NCI-H1417 (cell line): ENCODE results near the gene NWD2.
A peak's percentile ranks its signal among the peaks of the same experiment; 100 is the strongest.
"Not testable (repeated sequence)": the region's sequence is repeated elsewhere in the genome, so short reads cannot be mapped to it uniquely, and the experiment has no call there.

ENCODE experiments used
- DNase-seq, 3 experiments: peaks; one replicate each; lab custom pipeline; 2025; lab: John Stamatoyannopoulos, UW

The NWD2 gene

DNA sequence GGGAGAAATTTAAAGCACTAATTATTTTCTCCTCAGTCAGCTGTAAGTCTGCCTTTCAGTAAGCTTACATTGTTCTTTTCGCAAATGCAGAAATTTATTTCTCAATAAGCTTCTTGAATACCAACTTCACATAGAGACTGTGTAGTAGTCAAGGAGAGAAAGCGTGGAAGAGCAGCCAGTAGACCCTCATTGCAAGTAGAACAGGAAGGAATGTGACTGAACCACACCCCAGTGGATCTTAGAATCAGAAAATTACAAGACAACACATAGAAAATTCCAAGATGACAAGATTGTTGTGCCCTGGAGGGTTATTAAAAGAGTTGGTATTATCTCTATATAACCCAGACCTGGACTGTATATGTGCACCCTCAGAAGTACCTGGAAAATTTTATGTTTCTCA is 224.7 kb downstream of the NWD2 start:
- no peak for DNase-seq

DNA sequence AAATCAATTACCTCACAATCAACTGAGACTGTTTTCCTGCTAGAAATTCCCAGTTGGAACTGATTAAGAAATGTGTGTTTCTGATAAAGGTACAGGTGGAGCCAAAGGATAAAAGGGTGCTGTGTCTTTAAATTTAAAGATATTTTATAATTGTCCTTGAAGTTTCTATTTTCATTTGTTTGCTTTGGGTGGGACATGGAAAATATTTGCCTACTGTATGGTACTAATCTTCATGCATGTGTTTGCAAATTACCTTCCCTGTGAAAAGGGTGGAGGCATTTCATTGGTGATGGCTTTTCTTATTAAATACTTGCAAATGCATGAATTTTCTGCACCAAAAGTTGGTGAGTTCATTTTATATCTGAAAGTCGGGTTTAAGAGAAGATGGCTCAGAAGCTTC is 225.7 kb downstream of the NWD2 start:
- DNase-seq: no peak

DNA sequence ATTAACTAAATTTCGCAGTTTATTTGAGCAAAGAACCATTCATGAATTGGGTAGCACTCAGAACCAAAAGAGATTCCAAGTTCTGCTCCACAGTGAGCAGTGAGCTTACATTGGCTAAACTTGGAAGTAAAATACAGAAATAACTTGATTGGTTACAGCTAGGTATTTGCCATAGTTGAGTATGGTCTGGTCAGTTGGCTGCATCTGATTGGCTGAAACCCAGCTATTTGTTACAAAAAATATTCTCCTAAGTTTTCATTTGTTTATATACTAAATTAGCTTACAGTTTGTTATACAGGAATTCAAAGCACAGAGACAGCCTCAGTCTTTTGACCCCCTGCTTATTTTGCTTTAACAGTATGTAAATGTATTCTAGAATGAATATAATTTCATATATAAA is 226.6 kb downstream of the NWD2 start:
- DNase-seq: no peak

DNA sequence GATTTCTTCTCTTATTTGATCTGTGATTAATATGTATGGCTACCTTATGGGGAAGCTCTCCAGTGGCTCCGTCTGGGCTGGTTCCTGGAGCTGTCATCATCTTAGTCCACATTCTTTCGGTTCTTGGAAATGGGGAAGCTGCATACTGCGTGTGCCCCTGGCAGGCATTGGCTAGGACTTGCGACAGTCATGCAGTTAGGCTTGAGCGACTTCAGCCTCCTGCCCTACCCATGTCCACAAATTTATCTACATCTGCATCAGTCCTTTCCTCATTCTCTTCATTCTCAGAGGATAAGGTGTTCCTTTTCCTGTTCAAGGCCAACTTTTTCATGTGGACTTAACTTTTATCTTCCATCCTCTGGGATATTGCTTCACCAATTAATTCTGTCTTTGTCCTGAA is 227.4 kb downstream of the NWD2 start:
- DNase-seq: no peak

DNA sequence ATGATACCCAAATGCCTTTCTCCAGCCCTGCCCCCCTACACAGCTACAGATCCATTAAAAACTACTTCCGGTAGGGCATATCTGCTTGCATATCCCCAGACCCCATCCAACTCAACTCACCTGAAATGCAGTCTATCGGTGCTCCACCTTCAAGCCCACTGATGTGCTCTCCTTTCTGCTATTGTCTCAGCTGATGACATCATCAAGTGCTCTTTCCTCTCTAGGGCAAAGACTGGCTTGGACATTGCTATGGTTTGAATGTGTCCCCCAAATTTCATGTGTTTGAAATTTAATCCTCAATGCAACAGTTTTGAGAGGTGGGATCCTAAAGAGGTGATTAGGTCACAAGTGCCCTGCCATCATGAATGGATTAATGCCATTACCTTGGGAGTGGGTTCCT is 229.3 kb downstream of the NWD2 start:
- no peak for DNase-seq

DNA sequence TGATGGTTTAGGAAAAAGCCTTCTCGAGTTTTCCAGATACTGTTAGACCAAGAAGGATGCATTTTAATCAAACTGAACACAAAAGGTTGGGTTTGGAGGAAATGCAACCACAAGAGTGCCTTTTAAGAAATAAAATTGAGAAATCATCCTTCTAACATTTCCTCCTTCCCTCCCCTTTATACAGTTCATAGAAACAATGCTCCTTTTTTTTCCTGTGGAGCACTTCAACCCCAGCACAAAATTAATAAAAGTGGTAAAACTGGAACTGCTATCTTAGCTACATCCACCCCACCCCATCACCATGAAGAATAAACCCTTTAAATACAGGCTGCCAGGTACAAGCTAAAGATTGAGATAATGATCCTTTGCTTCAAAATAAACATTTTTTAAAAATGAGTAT is 230.5 kb downstream of the NWD2 start:
- no peak for DNase-seq

DNA sequence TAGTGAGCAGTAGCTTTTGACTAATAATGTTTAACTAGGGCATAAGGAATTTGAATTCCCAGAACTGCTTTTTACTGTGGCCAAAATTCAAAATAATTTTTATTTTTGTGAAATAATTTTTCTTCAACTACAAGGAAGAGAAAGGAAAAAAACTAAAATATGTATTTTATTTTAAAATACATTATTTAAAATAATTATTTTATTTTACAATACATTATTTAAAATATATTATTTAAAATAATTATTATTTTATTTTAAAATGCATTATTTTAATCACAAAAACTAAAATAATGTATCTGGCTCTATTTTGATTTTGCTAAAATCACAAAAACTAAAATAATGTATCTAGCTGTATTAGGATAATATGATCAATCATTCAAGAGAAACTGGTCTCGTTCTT is 231.2 kb downstream of the NWD2 start:
- DNase-seq: no peak

DNA sequence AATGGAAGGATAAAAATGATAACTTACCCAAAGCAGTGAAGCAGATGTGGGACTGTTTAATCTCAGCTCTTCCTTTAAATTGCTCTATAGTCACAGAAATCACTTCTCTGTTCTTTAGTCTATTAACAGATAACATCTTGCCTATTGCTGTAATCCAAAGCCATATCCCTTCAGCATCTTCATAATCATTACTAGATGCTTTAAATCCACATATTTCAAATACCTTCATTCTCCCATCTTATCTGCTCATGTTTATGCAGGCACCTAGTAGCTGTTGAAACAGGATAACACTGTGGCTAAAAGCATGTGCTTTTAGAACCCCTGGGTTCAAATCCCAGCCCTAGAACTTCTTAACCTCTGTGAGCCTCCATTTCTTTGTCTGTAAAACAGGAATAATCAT is 231.7 kb downstream of the NWD2 start:
- no peak for DNase-seq

DNA sequence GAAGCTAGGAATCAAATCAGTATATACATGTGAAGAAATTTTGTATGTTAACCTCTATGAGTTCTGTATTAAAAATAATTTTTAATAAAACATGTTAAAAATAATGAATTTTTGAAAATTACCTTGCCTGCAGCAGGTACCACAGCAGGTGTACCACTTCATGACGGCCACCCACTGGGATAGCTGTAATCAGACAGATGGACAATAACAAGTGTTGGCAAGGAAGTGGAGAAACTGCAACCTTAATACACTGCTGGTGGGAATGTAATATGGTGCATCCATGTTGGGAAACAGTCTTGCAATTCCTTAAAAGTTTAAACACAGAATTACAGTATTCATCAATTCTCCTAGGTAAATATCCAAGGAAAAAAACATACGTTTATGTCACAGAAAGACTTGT is 232.1 kb downstream of the NWD2 start:
- DNase-seq: no peak

DNA sequence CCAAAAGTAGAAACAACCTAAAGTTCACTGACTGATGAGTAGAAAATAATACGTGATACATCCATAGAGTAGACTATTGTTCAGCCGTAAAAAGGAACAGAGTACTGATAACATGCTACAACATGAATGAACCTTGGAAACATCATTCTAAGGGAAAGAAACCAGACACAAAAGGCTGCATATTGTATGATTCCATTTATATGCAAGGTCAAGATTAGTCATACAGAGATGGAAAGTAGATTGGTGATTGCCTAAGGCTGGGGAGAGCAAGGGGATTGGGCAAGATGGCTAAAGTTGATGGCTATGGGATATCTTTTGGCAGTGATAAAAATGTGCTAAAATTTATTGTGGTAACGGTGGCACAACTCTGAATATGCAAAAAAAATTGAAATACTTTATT is 232.6 kb downstream of the NWD2 start:
- DNase-seq: no peak

DNA sequence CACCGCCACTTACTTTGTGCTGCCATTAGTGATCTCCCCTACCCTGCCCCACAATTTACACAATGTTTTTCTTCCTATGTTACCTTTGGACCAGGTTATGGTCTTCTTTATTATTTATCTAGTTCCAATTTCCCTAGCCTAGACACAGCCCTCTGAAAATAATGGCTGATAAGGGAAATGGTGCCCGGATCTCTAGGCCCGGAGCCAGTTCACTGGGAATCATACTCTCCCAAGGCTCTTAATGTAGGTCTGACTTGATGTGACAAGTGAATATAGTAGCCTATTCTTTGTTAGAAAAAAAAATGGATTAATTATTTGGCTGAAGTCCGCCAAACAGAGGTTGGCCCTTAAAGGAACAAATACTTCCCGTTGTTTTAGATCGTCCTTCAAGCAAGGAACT is 233.6 kb downstream of the NWD2 start:
- DNase-seq: no peak

DNA sequence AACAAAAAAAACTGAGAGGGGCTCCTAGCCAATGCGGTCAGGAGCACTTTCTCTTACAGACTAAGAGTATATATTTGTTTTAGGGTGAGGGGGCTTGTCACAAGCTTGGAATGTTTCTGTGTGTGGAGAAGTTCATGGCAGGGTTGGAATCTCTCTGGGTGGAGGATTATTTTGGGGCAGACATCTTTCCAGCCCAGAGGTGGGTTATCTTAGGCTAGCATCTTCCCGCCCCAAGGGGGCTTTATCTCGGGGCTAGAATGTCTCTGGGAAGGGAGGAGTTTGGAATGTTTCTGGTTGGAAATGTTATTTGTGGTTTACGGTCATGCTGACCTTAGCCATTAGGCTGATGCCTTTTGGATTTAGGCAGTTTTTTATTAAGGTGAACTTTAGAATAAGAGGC is 236.0 kb downstream of the NWD2 start:
- no peak for DNase-seq

DNA sequence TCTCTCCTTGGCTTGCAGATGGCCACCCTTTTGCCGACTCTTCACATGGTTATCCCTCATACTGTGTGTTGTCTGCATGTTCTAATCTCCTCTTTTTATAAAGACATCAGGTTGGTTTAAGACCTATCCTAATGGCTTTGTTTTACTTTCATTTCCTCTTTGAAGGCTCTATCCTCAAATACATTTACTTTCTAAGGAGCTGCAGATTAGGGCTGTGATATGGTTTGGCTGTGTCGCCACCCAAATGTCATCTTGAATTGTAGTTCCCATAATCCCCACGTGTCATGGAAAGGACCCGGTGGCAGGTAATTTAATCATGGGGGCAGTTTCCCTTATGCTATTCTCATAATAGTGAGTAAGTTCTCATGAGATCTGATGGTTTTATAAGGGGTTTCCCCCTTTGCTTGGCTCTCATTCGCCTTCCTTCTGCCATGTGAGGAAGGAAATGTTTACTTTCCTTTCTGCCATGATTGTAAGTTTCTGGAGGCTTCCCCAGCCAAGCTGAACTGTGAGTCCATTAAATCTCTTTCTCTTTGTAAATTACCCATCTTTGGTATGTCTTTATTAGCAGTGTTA is 237.1 kb downstream of the NWD2 start:
- DNase-seq: no peak

DNA sequence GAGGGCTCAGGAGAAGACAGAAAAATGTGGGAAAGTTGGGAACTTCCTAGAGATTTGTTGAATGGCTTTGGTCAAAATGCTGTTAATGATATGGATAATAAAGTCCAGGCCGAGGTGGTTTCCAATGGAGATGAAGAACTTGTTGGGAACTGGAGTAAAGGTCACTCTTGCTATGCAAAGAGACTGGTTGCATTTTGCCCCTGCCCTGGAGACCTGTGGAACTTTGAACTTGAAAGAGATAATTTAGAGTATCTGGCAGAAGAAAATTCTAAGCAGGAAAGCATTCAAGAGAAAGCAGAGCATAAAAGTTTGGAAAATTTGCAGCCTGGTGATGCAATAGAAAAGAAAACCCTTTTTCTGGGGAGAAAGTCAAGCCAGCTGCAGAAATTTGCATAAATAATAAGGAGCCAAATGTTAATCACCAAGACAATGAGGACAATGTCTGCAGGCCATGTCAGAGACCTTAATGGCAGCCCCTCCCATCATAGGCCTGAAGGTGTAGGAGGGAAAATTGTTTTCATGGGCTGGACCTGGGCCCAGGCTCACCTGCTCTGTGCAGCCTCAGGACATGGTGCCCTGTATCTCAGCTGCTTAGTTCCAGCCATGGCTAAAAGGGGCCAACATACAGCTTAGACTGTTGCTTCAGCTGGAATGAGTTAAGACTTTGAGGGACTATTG is 237.8 kb downstream of the NWD2 start:
- no peak for DNase-seq

DNA sequence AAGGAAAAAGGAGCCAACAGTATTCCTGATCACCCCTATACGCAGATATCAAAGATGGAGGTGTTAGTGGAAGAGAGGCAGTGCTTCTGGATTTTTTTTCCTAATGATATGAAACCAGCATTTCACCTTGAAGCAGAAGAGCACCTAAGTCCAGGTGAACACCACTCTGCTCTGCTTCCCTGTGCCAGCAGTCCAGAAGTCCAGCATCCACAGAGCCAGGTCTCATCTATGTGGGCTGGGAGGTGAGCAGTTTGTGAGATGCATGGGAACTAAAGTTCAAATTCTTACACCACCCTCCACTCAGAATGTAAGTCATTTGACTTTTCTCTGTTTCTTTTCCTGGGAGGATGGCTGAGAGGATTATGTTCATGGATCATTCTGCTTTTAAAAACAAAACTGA is 239.1 kb downstream of the NWD2 start:
- no peak for DNase-seq

DNA sequence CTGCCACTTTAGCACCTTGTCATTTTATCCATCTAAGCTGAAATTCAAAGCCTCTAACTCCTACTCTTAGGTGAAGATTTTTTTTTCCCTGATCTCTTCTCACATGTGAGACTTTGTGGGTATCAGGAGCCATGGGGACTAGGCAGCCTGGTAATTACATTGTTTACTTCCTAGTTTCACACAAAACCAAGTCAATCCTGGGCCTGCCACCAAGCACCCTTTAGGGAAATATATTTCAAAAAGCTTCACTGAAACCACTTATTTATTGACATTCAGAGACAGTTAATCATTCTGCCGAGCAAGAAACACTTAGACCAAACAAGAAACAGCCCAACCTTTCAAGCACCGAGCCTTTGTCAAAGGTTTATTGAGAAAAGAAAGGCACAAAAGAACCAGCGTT is 241.6 kb downstream of the NWD2 start:
- DNase-seq: peak in 2 of 3 experiments; percentile 8 to 21

DNA sequence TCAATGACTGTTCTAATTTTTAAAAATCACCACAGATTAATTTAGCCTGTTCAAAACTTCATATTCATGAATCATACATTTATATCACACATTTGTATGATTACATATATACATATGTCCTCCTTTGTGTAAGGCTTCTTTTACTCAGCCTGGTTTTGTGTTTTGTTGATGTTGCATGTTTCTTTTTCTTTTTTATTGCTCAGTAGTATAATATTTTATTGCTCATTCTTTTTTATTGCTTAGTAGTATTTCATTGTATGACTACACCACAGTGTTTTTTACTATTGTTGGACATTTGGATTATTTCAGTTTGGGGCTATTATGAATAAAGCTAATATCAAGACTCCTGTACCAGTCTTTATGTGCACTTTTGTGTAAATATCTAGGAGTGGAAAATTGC is 243.1 kb downstream of the NWD2 start:
- DNase-seq: no peak

DNA sequence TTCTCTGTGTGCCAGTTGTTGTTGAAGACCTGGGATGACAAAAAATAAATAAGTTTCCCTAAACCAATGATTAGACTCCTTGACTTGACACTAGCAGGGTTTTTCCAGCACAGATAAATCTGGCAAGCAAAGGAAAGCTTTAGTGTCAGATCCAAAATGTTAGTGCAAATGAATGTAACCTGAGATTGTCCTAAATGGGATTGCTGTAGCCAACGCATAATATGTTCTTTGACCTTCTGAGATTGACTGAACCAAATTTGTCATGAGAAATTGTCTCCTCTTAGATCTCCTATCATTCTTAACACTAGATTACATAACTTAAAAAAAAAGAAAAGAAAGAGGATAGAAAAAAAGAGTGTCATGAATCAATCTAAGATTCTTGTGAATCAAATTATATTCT is 245.2 kb downstream of the NWD2 start:
- no peak for DNase-seq

DNA sequence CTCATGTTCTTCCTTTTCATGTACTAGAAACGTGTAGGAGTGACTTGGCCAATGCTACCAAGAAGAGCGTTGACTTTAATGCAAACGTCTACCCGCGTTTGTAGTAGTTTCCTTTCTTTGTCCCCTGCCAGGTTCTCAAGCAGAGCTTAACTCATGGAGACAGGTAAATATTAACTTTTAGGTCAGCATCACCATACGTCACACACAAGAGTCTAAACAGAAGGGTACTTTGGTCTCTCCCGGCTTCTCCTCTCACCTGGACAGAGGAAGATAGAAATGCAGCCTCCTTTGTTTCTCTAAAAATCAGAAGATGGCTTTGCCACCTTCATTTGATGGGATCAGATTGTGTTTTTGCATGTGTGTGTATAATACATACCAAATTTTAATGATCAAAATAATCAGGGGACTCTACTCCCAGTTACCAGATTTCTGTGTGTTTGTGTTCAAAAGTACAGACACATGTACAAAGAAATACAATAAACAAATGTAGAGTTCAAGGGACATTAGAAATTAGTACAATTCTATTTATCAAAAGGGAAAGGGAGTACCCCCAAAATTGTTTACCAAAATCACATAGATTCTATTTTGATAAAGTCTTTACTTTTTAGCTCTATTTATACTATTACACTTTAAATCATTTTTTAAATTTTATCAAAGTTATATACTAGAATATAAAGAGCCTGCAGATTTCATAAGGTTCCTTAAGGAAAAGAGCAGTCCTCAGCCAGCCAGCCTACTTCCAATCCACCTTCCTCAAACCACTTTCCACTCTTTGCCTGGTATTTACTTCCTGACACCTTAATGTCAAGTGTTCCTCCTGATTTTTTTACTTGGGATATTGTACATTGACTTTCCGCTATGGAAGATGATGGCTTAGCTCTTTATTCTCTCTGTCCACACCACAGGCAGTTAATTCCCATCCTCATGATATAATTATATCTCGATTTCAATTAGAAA is 246.1 kb downstream of the NWD2 start:
- no peak for DNase-seq

DNA sequence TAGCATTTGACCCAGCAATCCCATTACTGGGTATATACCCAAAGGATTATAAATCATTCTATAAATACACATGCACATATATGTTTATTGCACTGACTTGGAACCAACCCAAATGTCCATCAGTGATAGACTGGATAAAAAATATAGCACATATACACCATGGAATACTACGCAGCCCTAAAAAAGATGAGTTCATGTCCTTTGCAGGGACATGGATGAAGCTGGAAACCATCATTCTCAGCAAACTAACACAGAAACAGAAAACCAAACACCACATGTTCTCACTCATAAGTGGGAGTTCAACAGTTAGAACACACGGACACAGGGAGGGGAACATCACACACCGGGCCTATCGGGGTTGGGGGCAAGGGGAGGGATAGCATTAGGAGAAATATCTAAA is 250.8 kb downstream of the NWD2 start:
- not testable (repeated sequence) for DNase-seq
